WTC11 (cell line): ENCODE measurements around the gene TLR5.

Source experiments
- ATF3 ChIP-seq: sonication (generic); formaldehyde crosslinking; conservative IDR thresholded peaks from 2 replicates; pipeline ENCODE4 v1.8.1; 2022; ENCODE audit warnings: mild to moderate bottlenecking, missing genetic modification reagents
- E2F4 ChIP-seq: sonication (generic); formaldehyde crosslinking; IDR thresholded peaks from 2 replicates; pipeline ENCODE4 v1.8.1; 2022; ENCODE audit warnings: low read depth, mild to moderate bottlenecking, moderate library complexity, missing genetic modification reagents, borderline replicate concordance
- MYBL2 ChIP-seq: sonication (generic); formaldehyde crosslinking; IDR thresholded peaks from 2 replicates; pipeline ENCODE4 v1.8.1; 2023; ENCODE audit warnings: mild to moderate bottlenecking, moderate library complexity, missing genetic modification reagents
- PREB ChIP-seq: sonication (generic); formaldehyde crosslinking; IDR thresholded peaks from 2 replicates; pipeline ENCODE4 v1.8.1; 2022; ENCODE audit warnings: mild to moderate bottlenecking, missing genetic modification reagents, moderate library complexity, borderline replicate concordance
- SP1 ChIP-seq: sonication (generic); formaldehyde crosslinking; conservative IDR thresholded peaks from 2 replicates; pipeline ENCODE4 v1.8.1; 2022; ENCODE audit warnings: missing genetic modification reagents
- TCF7 ChIP-seq: sonication (generic); formaldehyde crosslinking; IDR thresholded peaks from 2 replicates; pipeline ENCODE4 v1.8.0; 2022; ENCODE audit warnings: mild to moderate bottlenecking, low read depth, missing genetic modification reagents, moderate library complexity
- USF2 ChIP-seq: sonication (generic); formaldehyde crosslinking; IDR thresholded peaks from 2 replicates; pipeline ENCODE4 v1.8.1; 2023; ENCODE audit warnings: mild to moderate bottlenecking, missing genetic modification reagents, moderate library complexity
- TF ChIP-seq, protein P1 (sequence below): fragments of 200-600 bp; IDR thresholded peaks from 2 replicates; pipeline ENCODE4 v1.8.0; 2022; ENCODE audit warnings: antibody characterized with exemption
- TF ChIP-seq, protein P2 (sequence below): sonication (generic); formaldehyde crosslinking; IDR thresholded peaks from 2 replicates; pipeline ENCODE4 v1.8.0; 2023; ENCODE audit warnings: missing genetic modification reagents
- TF ChIP-seq, protein P3 (sequence below): sonication (generic); formaldehyde crosslinking; IDR thresholded peaks from 2 replicates; pipeline ENCODE4 v1.8.0; 2022; ENCODE audit warnings: missing genetic modification reagents
- TF ChIP-seq, protein P4 (sequence below): sonication (generic); formaldehyde crosslinking; IDR thresholded peaks from 2 replicates; pipeline ENCODE4 v1.8.0; 2022; ENCODE audit warnings: mild to moderate bottlenecking, missing genetic modification reagents

DNA sequence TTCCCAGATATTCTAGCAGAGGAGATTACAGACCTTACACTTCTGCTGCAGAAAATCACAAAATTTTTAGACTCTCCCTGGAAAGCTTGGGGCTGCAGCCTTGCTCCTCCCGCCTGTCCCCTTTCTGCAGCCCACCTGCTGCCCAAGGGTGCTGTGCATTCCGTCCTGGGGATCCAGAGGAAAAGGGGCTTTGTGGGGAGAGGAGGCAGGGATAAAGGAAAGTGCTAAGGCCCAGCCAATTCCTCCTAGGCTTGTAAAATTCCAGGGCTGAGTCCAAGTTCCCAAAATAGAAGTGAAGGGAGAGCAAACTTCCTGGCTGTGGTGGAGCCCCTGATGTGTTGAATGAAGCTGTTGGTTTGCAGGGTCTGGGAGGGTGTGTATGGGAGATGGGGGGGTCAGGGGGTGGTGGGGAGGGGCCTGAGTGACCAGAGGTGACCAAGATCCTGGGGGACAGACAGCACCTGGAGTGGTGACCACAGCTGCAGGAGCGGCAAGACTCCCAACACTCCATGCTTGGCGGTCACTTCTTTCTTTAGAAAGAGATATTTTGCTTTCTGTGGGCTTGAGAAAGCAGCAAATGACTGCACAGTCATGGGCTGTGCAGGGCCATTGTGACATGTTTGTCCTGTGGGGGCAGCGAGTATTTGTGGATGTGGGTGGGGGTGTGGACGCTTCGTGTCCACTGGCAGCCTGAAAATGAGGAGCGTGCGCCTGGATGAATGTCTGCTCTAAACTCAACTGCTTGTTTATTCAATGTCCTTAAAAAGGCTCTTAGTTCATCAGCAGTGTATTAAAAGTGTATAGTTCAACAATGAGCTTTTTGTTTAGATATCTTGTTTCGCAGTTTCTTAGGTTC, 68.4 kb downstream of the TLR5 start:
- TF ChIP-seq, protein P1, sequence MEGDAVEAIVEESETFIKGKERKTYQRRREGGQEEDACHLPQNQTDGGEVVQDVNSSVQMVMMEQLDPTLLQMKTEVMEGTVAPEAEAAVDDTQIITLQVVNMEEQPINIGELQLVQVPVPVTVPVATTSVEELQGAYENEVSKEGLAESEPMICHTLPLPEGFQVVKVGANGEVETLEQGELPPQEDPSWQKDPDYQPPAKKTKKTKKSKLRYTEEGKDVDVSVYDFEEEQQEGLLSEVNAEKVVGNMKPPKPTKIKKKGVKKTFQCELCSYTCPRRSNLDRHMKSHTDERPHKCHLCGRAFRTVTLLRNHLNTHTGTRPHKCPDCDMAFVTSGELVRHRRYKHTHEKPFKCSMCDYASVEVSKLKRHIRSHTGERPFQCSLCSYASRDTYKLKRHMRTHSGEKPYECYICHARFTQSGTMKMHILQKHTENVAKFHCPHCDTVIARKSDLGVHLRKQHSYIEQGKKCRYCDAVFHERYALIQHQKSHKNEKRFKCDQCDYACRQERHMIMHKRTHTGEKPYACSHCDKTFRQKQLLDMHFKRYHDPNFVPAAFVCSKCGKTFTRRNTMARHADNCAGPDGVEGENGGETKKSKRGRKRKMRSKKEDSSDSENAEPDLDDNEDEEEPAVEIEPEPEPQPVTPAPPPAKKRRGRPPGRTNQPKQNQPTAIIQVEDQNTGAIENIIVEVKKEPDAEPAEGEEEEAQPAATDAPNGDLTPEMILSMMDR = no peak
- TF ChIP-seq USF2 (CRISPR knock-in tag) = no peak
- TF ChIP-seq, protein P2, sequence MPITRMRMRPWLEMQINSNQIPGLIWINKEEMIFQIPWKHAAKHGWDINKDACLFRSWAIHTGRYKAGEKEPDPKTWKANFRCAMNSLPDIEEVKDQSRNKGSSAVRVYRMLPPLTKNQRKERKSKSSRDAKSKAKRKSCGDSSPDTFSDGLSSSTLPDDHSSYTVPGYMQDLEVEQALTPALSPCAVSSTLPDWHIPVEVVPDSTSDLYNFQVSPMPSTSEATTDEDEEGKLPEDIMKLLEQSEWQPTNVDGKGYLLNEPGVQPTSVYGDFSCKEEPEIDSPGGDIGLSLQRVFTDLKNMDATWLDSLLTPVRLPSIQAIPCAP = no peak
- TF ChIP-seq, protein P3, sequence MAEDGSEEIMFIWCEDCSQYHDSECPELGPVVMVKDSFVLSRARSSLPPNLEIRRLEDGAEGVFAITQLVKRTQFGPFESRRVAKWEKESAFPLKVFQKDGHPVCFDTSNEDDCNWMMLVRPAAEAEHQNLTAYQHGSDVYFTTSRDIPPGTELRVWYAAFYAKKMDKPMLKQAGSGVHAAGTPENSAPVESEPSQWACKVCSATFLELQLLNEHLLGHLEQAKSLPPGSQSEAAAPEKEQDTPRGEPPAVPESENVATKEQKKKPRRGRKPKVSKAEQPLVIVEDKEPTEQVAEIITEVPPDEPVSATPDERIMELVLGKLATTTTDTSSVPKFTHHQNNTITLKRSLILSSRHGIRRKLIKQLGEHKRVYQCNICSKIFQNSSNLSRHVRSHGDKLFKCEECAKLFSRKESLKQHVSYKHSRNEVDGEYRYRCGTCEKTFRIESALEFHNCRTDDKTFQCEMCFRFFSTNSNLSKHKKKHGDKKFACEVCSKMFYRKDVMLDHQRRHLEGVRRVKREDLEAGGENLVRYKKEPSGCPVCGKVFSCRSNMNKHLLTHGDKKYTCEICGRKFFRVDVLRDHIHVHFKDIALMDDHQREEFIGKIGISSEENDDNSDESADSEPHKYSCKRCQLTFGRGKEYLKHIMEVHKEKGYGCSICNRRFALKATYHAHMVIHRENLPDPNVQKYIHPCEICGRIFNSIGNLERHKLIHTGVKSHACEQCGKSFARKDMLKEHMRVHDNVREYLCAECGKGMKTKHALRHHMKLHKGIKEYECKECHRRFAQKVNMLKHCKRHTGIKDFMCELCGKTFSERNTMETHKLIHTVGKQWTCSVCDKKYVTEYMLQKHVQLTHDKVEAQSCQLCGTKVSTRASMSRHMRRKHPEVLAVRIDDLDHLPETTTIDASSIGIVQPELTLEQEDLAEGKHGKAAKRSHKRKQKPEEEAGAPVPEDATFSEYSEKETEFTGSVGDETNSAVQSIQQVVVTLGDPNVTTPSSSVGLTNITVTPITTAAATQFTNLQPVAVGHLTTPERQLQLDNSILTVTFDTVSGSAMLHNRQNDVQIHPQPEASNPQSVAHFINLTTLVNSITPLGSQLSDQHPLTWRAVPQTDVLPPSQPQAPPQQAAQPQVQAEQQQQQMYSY (CRISPR knock-in tag) = no peak
- TF ChIP-seq TCF7 (CRISPR knock-in tag) = no peak
- TF ChIP-seq MYBL2 (CRISPR knock-in tag) = no peak
- no peak for TF ChIP-seq SP1 (CRISPR knock-in tag)
- no peak for TF ChIP-seq PREB (CRISPR knock-in tag)
- TF ChIP-seq E2F4 = no peak
- TF ChIP-seq ATF3 = no peak
- TF ChIP-seq, protein P4, sequence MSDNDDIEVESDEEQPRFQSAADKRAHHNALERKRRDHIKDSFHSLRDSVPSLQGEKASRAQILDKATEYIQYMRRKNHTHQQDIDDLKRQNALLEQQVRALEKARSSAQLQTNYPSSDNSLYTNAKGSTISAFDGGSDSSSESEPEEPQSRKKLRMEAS = no peak
